SH-SY5Y (cell line): ENCODE data around the gene ZBTB5.

Experiments
- GATA2 ChIP-seq: IDR thresholded peaks from 2 replicates; pipeline ENCODE4 v1.6.1; 2011; ENCODE audit warnings: mild to moderate bottlenecking, low read depth, low read length
- GATA3 ChIP-seq: IDR thresholded peaks from 2 replicates; pipeline ENCODE4 v1.6.1; 2011; ENCODE audit warnings: low read depth, mild to moderate bottlenecking, low read length, moderate library complexity

The ZBTB5 gene

GRCh38 chr9:37442556-37442955 is 22.7 kb downstream of the ZBTB5 start:
- TF ChIP-seq GATA3 (no peak), GATA2 (no peak)

- TF ChIP-seq GATA2 (no peak), GATA3 (no peak)
Measured at GRCh38 chr9:37441776-37442370, 23.4 kb downstream of the ZBTB5 start.

GRCh38 chr9:37438359-37438758 is 26.9 kb downstream of the ZBTB5 start:
- TF ChIP-seq GATA3 (no peak), GATA2 (no peak)

- TF ChIP-seq GATA2: no peak
- TF ChIP-seq GATA3: no peak
Measured at GRCh38 chr9:37437621-37438020, 27.6 kb downstream of the ZBTB5 start.

GRCh38 chr9:37437010-37437409 is 28.2 kb downstream of the ZBTB5 start:
- TF ChIP-seq GATA2: no peak
- no peak for TF ChIP-seq GATA3

GRCh38 chr9:37436540-37436939 is 28.7 kb downstream of the ZBTB5 start:
- no peak for TF ChIP-seq GATA2
- no peak for TF ChIP-seq GATA3

- TF ChIP-seq GATA3: no peak
- TF ChIP-seq GATA2: no peak
Measured at GRCh38 chr9:37433867-37434371, 31.3 kb downstream of the ZBTB5 start.

- TF ChIP-seq GATA2 (no peak), GATA3 (no peak)
Measured at GRCh38 chr9:37432020-37432419, 33.2 kb downstream of the ZBTB5 start.

- no peak for TF ChIP-seq GATA2
- no peak for TF ChIP-seq GATA3
Measured at GRCh38 chr9:37430841-37431597, 34.2 kb downstream of the ZBTB5 start.

GRCh38 chr9:37429441-37430285 is 35.6 kb downstream of the ZBTB5 start:
- TF ChIP-seq GATA3 (no peak), GATA2 (no peak)

- TF ChIP-seq GATA3: no peak
- no peak for TF ChIP-seq GATA2
Measured at GRCh38 chr9:37428345-37428744, 36.9 kb downstream of the ZBTB5 start.

- no peak for TF ChIP-seq GATA2
- no peak for TF ChIP-seq GATA3
Measured at GRCh38 chr9:37426846-37427245, 38.4 kb downstream of the ZBTB5 start.

GRCh38 chr9:37425298-37425752 is 39.9 kb downstream of the ZBTB5 start:
- TF ChIP-seq GATA3 (no peak), GATA2 (no peak)

GRCh38 chr9:37424686-37425297 is 40.5 kb downstream of the ZBTB5 start:
- no peak for TF ChIP-seq GATA2
- no peak for TF ChIP-seq GATA3
